NOMO-1 treated with DMSO at 0.1 percent for 48 hours (cell line): Measurements from ENCODE around the gene SETDB2.
A peak's percentile ranks its signal among the peaks of the same experiment; 100 is the strongest.

Source experiments
- DNase-seq: peaks from one replicate; lab custom pipeline; 2025; ENCODE audit not compliant: unreplicated experiment; lab: John Stamatoyannopoulos, UW

Gene SETDB2

GRCh38 chr13:49443704-49444523 is at the start of gene SETDB2, which contains the start of gene CAB39L:
SETDB2 (plus strand) TSS chr13:49444274; CDS start chr13:49451894, 7,620 bp downstream.
CAB39L (minus strand) TSS chr13:49444064; CDS start chr13:49382910, 61,154 bp downstream.
- DNase-seq, result peak; percentile 99

GRCh38 chr13:49395451-49395865 is 48.6 kb upstream of the SETDB2 start:
- no peak for DNase-seq

- DNase-seq, result no peak
Measured at GRCh38 chr13:49395878-49396380, 48.1 kb upstream of the SETDB2 start.

- DNase-seq, result no peak
Measured at GRCh38 chr13:49399801-49400472, 44.1 kb upstream of the SETDB2 start.

GRCh38 chr13:49400755-49401659 is 43.1 kb upstream of the SETDB2 start:
- DNase-seq, result peak; percentile 68

GRCh38 chr13:49403996-49404702 is 39.9 kb upstream of the SETDB2 start:
- DNase-seq, result no peak

DNA sequence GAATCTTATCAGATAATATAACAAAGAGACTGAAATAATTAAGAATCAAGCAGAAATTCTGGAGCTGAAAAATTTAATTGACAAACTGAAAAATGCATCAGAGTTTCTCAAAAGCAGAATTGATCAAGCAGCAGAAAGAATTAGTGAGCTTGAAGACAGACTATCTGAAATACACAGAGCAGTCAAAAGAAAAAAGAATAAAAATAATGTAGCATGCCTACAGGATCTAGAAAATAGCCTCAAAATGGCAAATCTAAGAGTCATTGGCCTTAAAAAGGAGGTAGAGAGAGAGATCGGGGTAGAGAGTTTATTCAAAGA is 39.4 kb upstream of the SETDB2 start:
- DNase-seq, result no peak

DNA sequence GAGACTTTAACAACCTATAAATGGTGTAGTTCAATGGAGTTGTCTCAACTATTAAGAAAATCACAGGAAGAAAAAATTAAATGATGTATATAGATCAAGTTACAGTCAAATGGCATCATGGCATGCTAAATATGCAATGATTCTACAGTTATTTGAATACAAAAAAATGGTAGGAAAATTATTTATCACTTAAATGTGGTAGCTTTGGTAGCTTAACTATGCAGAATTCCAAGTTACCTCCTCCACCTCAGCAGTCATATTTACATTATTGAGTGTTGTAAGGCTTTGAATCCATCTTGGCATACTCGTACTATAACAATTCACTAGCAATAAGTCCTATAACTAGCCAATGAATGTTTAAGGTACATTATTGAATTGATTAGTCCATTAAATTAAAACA is 37.0 kb upstream of the SETDB2 start:
- DNase-seq, result no peak

- DNase-seq, result no peak
Measured at GRCh38 chr13:49407936-49408335, 36.1 kb upstream of the SETDB2 start.

GRCh38 chr13:49409008-49409407 is 35.1 kb upstream of the SETDB2 start:
- no peak for DNase-seq

DNA sequence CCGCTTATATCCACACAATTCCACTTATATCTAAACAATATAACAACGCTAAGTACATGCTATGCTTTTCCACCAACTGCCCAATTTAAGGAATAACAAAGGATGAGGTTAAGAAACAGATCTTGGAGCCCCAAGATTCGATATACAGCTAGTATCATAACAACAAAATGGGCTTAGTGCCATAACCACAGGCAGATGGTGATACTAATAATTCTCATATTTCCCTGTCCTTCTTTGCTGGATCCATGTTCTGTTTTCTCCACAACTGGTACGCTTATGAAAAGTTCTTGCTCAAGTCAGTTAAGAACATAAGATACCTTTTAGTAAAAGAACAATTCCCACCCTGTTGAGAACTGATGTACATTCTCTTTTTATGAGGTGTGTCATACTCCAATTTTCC is 34.1 kb upstream of the SETDB2 start:
- DNase-seq, result no peak

- no peak for DNase-seq
Measured at GRCh38 chr13:49410477-49410876, 33.6 kb upstream of the SETDB2 start.

GRCh38 chr13:49411353-49411752 is 32.7 kb upstream of the SETDB2 start:
- no peak for DNase-seq

DNA sequence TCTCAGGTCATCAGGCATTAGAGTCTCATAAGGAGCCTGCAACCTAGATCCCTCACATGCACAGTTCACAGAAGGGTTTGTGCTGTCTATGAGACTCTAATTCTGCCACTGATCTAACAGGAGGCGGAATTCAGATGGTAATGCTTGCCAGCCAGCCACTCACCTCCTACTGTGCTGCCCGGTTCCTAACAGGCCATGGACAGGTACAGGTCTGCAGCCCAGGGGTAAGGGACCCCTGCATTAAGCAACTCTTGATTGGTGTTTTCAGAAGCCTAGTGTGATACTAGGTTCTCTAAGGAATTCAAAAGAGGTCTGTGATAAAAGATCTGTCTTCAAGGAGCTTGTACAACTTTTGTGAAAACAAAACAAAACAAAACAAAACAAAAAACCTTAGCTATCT is 31.3 kb upstream of the SETDB2 start:
- no peak for DNase-seq

GRCh38 chr13:49417161-49417560 is 26.9 kb upstream of the SETDB2 start:
- peak; percentile 7 for DNase-seq

DNA sequence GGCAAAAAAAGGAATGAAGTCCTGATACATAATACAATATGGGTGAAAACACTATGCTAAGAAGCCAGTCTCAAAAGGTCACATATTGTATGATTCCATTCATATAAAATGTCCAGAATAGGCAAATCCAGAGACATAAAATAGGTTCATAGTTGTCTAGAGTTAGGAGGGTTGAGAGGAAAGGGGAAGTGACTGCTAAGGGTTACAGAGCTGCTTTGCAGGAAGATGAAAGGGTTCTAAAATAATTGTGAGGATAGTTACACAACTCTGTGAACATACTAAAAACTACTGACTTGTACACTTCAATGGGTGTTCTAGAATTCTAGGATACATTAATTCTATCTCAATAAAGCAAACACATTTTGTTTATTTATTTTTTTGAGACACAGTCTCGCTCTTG is 25.9 kb upstream of the SETDB2 start:
- DNase-seq, result peak; percentile 76

GRCh38 chr13:49419276-49419675 is 24.8 kb upstream of the SETDB2 start:
- no peak for DNase-seq

DNA sequence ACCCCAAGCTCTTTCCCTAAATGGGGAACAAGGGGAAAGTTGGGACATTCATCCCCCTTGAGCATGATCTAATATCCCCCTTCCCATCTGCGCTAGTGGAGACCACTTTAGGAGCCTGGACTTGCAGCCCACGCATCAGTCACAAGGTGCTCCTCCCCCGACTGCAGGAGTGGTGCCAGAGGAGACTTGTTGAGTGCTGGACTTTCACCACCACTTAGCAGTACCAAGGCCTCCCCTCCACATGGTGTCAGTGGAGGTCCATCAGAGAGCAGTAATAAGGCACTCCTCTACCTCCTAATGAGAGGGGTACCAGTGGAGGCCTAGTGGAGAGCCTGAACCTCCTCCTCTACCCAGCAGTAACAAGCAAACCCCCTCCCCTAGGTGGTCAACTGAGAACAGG is 22.7 kb upstream of the SETDB2 start:
- no peak for DNase-seq

GRCh38 chr13:49424011-49424560 is 20.0 kb upstream of the SETDB2 start:
- peak; percentile 89 for DNase-seq

- peak; percentile 20 for DNase-seq
Measured at GRCh38 chr13:49428041-49428763, 15.9 kb upstream of the SETDB2 start.
